H9 (cell line): Measurements from ENCODE around the gene SSBP3. TPM values are rescaled to one million over a fixed set of nuclear protein-coding genes. Genes with fewer than 3 reads are reported as not detected.
A peak's percentile ranks its signal among the peaks of the same experiment; 100 is the strongest.

Experiments
- DNase-seq: peaks from one replicate; pipeline ENCODE4 v3.0.0-alpha.2; 2017
- H2AFZ ChIP-seq: one replicate; pipeline ENCODE4 v1.6.1; 2013; ENCODE audit warnings: mild to moderate bottlenecking, low read length, control low read depth, moderate library complexity
- H2AK5ac ChIP-seq: 2 replicates; pipeline ENCODE4 v1.6.1; 2013; ENCODE audit warnings: low read length, control low read depth, mixed read lengths; ENCODE audit not compliant: insufficient read length
- H2BK120ac ChIP-seq: one replicate; pipeline ENCODE4 v1.6.1; 2013; ENCODE audit warnings: low read depth, mild to moderate bottlenecking, low read length, control low read depth, inconsistent platforms; ENCODE audit not compliant: poor library complexity, severe bottlenecking
- H2BK12ac ChIP-seq: 2 replicates; pipeline ENCODE4 v1.6.1; 2013; ENCODE audit warnings: low read length, control low read depth, mixed read lengths, low read depth; ENCODE audit not compliant: insufficient read length
- H2BK15ac ChIP-seq: 2 replicates; pipeline ENCODE4 v1.6.1; 2013; ENCODE audit warnings: low read depth, low read length, control low read depth
- H2BK20ac ChIP-seq: one replicate; pipeline ENCODE4 v1.6.1; 2013; ENCODE audit warnings: low read depth, mild to moderate bottlenecking, low read length, control low read depth, inconsistent platforms; ENCODE audit not compliant: poor library complexity, severe bottlenecking
- H2BK5ac ChIP-seq: 2 replicates; pipeline ENCODE4 v1.6.1; 2013; ENCODE audit warnings: low read length, control low read depth, mixed read lengths; ENCODE audit not compliant: insufficient read length
- H3K14ac ChIP-seq: 2 replicates; pipeline ENCODE4 v1.6.1; 2013; ENCODE audit warnings: low read length, control low read depth; ENCODE audit not compliant: insufficient read depth
- H3K18ac ChIP-seq: 2 replicates; pipeline ENCODE4 v1.6.1; 2013; ENCODE audit warnings: low read depth, mild to moderate bottlenecking, mixed read lengths, low read length, control low read depth; ENCODE audit not compliant: insufficient read length
- H3K23ac ChIP-seq: 2 replicates; pipeline ENCODE4 v1.6.1; 2013; ENCODE audit warnings: low read length, control low read depth, mixed read lengths, low read depth; ENCODE audit not compliant: insufficient read length
- H3K23me2 ChIP-seq: 2 replicates; pipeline ENCODE4 v1.6.1; 2013; ENCODE audit warnings: low read depth, mild to moderate bottlenecking, mixed read lengths, low read length, control low read depth; ENCODE audit not compliant: insufficient read length, poor library complexity, severe bottlenecking
- H3K27ac ChIP-seq: 2 replicates; pipeline ENCODE4 v1.5.1; 2013; ENCODE audit warnings: low read length, control low read depth, mixed read lengths, low read depth; ENCODE audit not compliant: insufficient read length
- H3K27me3 ChIP-seq: 2 replicates; pipeline ENCODE4 v1.6.1; 2013; ENCODE audit warnings: low read length, control low read depth, inconsistent platforms; ENCODE audit not compliant: insufficient read depth
- H3K4ac ChIP-seq: 2 replicates; pipeline ENCODE4 v1.6.1; 2013; ENCODE audit warnings: low read depth, mild to moderate bottlenecking, control low read depth, inconsistent platforms, low read length, moderate library complexity
- H3K4me1 ChIP-seq: 2 replicates; pipeline ENCODE4 v1.6.1; 2013; ENCODE audit warnings: low read length, control low read depth, inconsistent platforms; ENCODE audit not compliant: insufficient read depth
- H3K4me2 ChIP-seq: 2 replicates; pipeline ENCODE4 v1.6.1; 2013; ENCODE audit warnings: low read length, control low read depth, mixed read lengths; ENCODE audit not compliant: insufficient read length, insufficient read depth
- H3K56ac ChIP-seq: 2 replicates; pipeline ENCODE4 v1.6.1; 2013; ENCODE audit warnings: low read depth, mild to moderate bottlenecking, mixed read lengths, low read length, control low read depth; ENCODE audit not compliant: insufficient read length
- H3K79me1 ChIP-seq: 2 replicates; pipeline ENCODE4 v1.6.1; 2013; ENCODE audit warnings: low read depth, mild to moderate bottlenecking, moderate library complexity, low read length, control low read depth, inconsistent platforms; ENCODE audit not compliant: insufficient read depth, poor library complexity, severe bottlenecking
- H3K79me2 ChIP-seq: 2 replicates; pipeline ENCODE4 v1.6.1; 2013; ENCODE audit warnings: low read length, control low read depth, inconsistent platforms; ENCODE audit not compliant: insufficient read depth
- H3K9ac ChIP-seq: 2 replicates; pipeline ENCODE4 v1.6.1; 2013; ENCODE audit warnings: low read length, control low read depth, mixed read lengths; ENCODE audit not compliant: insufficient read length; ENCODE audit errors: extremely low read depth
- H3K9me3 ChIP-seq: one replicate; pipeline ENCODE4 v1.6.1; 2013; ENCODE audit warnings: low read depth, low read length, inconsistent platforms; ENCODE audit not compliant: control insufficient read depth
- H3T11ph ChIP-seq: one replicate; pipeline ENCODE4 v1.6.1; 2013; ENCODE audit warnings: mild to moderate bottlenecking, low read length, control low read depth, inconsistent platforms
- H4K20me1 ChIP-seq: one replicate; pipeline ENCODE4 v1.6.1; 2013; ENCODE audit not compliant: control insufficient read depth, insufficient read length, insufficient read depth
- H4K5ac ChIP-seq: 2 replicates; pipeline ENCODE4 v1.6.1; 2013; ENCODE audit warnings: low read depth, mild to moderate bottlenecking, mixed read lengths, low read length, control low read depth; ENCODE audit not compliant: insufficient read length
- H4K8ac ChIP-seq: replicated peaks from 2 replicates; pipeline ENCODE4 v1.6.1; 2013; ENCODE audit warnings: low read length, control low read depth, mixed read lengths, low read depth; ENCODE audit not compliant: insufficient read length
- H4K91ac ChIP-seq: 2 replicates; pipeline ENCODE4 v1.6.1; 2013; ENCODE audit warnings: low read depth, mild to moderate bottlenecking, moderate library complexity, mixed read lengths, low read length, control low read depth; ENCODE audit not compliant: insufficient read length
- H3K27ac Mint-ChIP-seq, 3 experiments: 2 replicates in 2 of 3; 3 replicates in 1 of 3; pipeline ENCODE4 v1.8.0; 2020 to 2021; ENCODE audit warnings: mixed read lengths in 3 of 3, mild to moderate bottlenecking in 1 of 3, moderate library complexity in 1 of 3
- H3K27me3 Mint-ChIP-seq: 2 replicates; pipeline ENCODE4 v1.8.0; 2021; ENCODE audit warnings: low read depth, mild to moderate bottlenecking, moderate library complexity, mixed read lengths
- H3K36me3 Mint-ChIP-seq, 3 experiments: 2 replicates in 2 of 3; 3 replicates in 1 of 3; pipeline ENCODE4 v1.8.0; 2020 to 2021; ENCODE audit warnings: low read depth in 3 of 3, mixed read lengths in 3 of 3; ENCODE audit not compliant: insufficient read depth in 1 of 3
- H3K4me1 Mint-ChIP-seq, 2 experiments: 2 replicates each; pipeline ENCODE4 v1.8.0; 2020; ENCODE audit warnings: mixed read lengths in 2 of 2
- H3K4me3 Mint-ChIP-seq, 2 experiments: 2 replicates in 1 of 2; 3 replicates in 1 of 2; pipeline ENCODE4 v1.8.0; 2020 to 2021; ENCODE audit warnings: mild to moderate bottlenecking in 2 of 2, mixed read lengths in 2 of 2, moderate library complexity in 1 of 2
- H3K9me3 Mint-ChIP-seq, 2 experiments: 2 replicates in 1 of 2; 3 replicates in 1 of 2; pipeline ENCODE4 v1.8.0; 2020; ENCODE audit warnings: mild to moderate bottlenecking in 2 of 2, mixed read lengths in 2 of 2, moderate library complexity in 1 of 2
- CTCF ChIP-seq: fragments of 200-600 bp; sonication (generic); conservative IDR thresholded peaks from 3 replicates; pipeline ENCODE4 v1.8.0; 2021; ENCODE audit warnings: antibody characterized with exemption, mild to moderate bottlenecking
- WGBS: extraction: QIAGEN DNeasy Blood & Tissue Kit; methylation state at CpG from one replicate; pipeline ENCODE4 v1.1.7; 2013; ENCODE audit warnings: missing lambda C conversion rate, low lambda C conversion rate, mixed read lengths; ENCODE audit not compliant: insufficient read length; ENCODE audit errors: extremely low coverage; 5-methylcytosine and 5-hydroxymethylcytosine counted together
- total RNA-seq: library from RNA; stranded (reverse); gene quantifications from 2 replicates; pipeline ENCODE4 v1.2.1, GENCODE V29; 2021

Gene SSBP3
- total RNA-seq, 1 experiment from 2014 or later: 126 TPM

- Mint-ChIP-seq H3K27me3 (no peaks in the 10 kb centered on the region), H3K36me3 (peaks cover 6 to 7% (median 7%) of the 10 kb centered on the region in 3 experiments; a peak in 4 of 7 replicates), H3K4me3 (no peak overlapping the region), H3K4me1 (peaks cover 17 to 21% of the 10 kb centered on the region in 2 experiments), H3K9me3 (no peaks in the 10 kb centered on the region), H3K27ac (peak overlapping the region in 2 of 3 experiments; percentile 5 to 46; a peak in 3 of 7 replicates)
- Histone ChIP-seq H3K4me2 (no peak overlapping the region), H3K14ac (no peak overlapping the region), H3K18ac (no peak overlapping the region), H3K9me3 (no peaks in the 10 kb centered on the region), H4K20me1 (no peaks in the 10 kb centered on the region), H4K5ac (no peak overlapping the region), H3K4me1 (no peaks in the 10 kb centered on the region; the same call in 1 of the 2 replicates), H3K79me2 (no peaks in the 10 kb centered on the region), H4K8ac (no peak overlapping the region), H3K4ac (no peak overlapping the region), H2BK15ac (no peak overlapping the region), H2BK20ac (no peak overlapping the region), H3K27me3 (no peaks in the 10 kb centered on the region), H3K27ac (no peak overlapping the region), H2AFZ (no peak overlapping the region), H3K79me1 (peaks cover 2% of the 10 kb centered on the region), H4K91ac (no peak overlapping the region), H3K9ac (no peak overlapping the region), H3K23me2 (no peaks in the 10 kb centered on the region), H2BK12ac (no peak overlapping the region), H3K23ac (no peak overlapping the region), H2BK120ac (no peak overlapping the region), H2AK5ac (no peak overlapping the region), H3T11ph (no peak overlapping the region), H3K56ac (no peak overlapping the region), H2BK5ac (no peak overlapping the region)
- no CpG with 5 or more reads among the region's 9 CpGs for WGBS
- DNase-seq: no peak
- TF ChIP-seq CTCF: no peak
These were observed 137.4 kb downstream of the SSBP3 start for GRCh38 chr1:54268762-54269297.
